Transverse colon (tissue), 4 donors: ENCODE data around the gene TXNRD1. TPM values are rescaled to one million over a fixed set of nuclear protein-coding genes. Genes with fewer than 3 reads are reported as not detected.
"Not testable (repeated sequence)": the region's sequence is repeated elsewhere in the genome, so short reads cannot be mapped to it uniquely, and the experiment has no call there.

ENCODE experiments used
- DNase-seq: peaks from one replicate; pipeline ENCODE4 v3.0.0-alpha.2; 2019
- H3K27ac ChIP-seq, 4 donors: fragments of 200-600 bp; sonication (generic); 2 replicates each; pipeline ENCODE4 v1.5.1; 2016 to 2018; ENCODE audit warnings: inconsistent platforms in 4 of 4
- H3K27me3 ChIP-seq: fragments of 200-600 bp; sonication (generic); 2 replicates; pipeline ENCODE4 v1.5.1; 2017; ENCODE audit warnings: inconsistent platforms
- H3K36me3 ChIP-seq, 4 donors: fragments of 200-600 bp; sonication (generic); 2 replicates each; pipeline ENCODE4 v1.5.1; 2017 to 2019; ENCODE audit warnings: inconsistent platforms in 4 of 4
- H3K4me1 ChIP-seq, 4 donors: fragments of 200-600 bp; sonication (generic); 2 replicates each; pipeline ENCODE4 v1.5.1; 2017 to 2020; ENCODE audit warnings: inconsistent platforms in 4 of 4
- H3K4me3 ChIP-seq, 4 donors: fragments of 200-600 bp; sonication (generic); 1 replicate in 1 of 4; 2 replicates in 3 of 4; pipeline versions ENCODE4 v1.5.1 to v1.6.1; 2017 to 2019; ENCODE audit warnings: inconsistent platforms in 4 of 4
- H3K9me3 ChIP-seq, 2 donors: fragments of 200-600 bp; sonication (generic); 2 replicates each; pipeline ENCODE4 v1.5.1; 2017 to 2019; ENCODE audit warnings: inconsistent platforms in 2 of 2
- EP300 ChIP-seq: sonication (generic); formaldehyde crosslinking; IDR thresholded peaks from one replicate; pipeline ENCODE4 v1.6.1; 2017; ENCODE audit warnings: antibody characterized with exemption, low read depth
- POLR2A ChIP-seq: fragments of 450-650 bp; IDR thresholded peaks from one replicate; pipeline ENCODE4 v1.6.1; 2016; ENCODE audit warnings: antibody characterized with exemption, mild to moderate bottlenecking, moderate library complexity
- POLR2AphosphoS5 ChIP-seq, 3 donors: sonication (generic); formaldehyde crosslinking; IDR thresholded peaks; one replicate each; pipeline ENCODE4 v1.6.1; 2016; ENCODE audit warnings: antibody characterized with exemption in 3 of 3
- WGBS, 2 donors: methylation state at CpG; one replicate each; pipeline ENCODE4 v1.1.5; 2018; ENCODE audit warnings: low coverage in 1 of 2; 5-methylcytosine and 5-hydroxymethylcytosine counted together
- in situ Hi-C, 4 donors: fragments of 200-750 bp; cut with MboI; loops; one replicate each; pipeline versions ENCODE4 v1.15.0 to v1.15.1; 2017; ENCODE audit warnings: low sequenced_read_pairs in 3 of 4, low pct_ligation_motif_present in 1 of 4, low pct_unique_long_range_greater_than_20kb in 1 of 4
- intact Hi-C: fragments of 100-400 bp; cut with DNase I; formaldehyde crosslinking; loops from one replicate; pipeline ENCODE4 v1.15.1; 2023; ENCODE audit warnings: low total_unique reads
- total RNA-seq, 4 donors: library from RNA; depleted of rRNA; stranded (reverse); fragments of >200 nt; gene quantifications; one replicate each; pipeline ENCODE4 v1.1.0, GENCODE V29; 2016
- TF ChIP-seq, protein P1 (sequence below), 5 experiments: fragments of 200-600 bp in 3 of 5; fragments of 450-650 bp in 2 of 5; sonication (generic) in 3 of 5; IDR thresholded peaks; 1 replicate in 2 of 5; 2 replicates in 3 of 5; pipeline ENCODE4 v1.5.1; 2016 to 2017; ENCODE audit warnings: antibody characterized with exemption in 5 of 5, inconsistent platforms in 3 of 5, mild to moderate bottlenecking in 2 of 5, moderate library complexity in 1 of 5

Gene TXNRD1
- total RNA-seq, 4 donors from 2014 or later, result 72.9 to 127 (median 122) TPM

DNA sequence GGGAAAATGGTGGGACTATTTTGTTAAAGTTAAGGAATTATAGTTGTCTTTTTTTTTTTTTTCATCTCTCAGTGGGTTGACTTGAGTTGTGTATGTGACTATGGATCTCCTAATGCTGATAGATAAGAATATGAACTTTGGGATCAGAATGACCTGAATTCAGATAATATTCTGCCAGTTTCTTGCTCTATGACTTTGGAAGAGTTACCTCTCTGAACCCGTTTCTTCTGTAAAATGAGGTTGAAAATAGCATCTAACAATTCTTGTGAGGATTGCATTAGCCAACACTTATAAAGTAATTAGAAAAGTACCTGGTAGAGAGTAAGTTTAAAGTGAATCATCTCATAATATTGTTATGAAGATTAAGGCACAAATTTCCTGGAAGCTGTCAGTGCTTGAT lies 106.4 kb downstream of the TXNRD1 start:
- WGBS, 2 donors, result 96 to 100% methylated on average over 1 of the region's 1 CpG
- TF ChIP-seq, protein P1, sequence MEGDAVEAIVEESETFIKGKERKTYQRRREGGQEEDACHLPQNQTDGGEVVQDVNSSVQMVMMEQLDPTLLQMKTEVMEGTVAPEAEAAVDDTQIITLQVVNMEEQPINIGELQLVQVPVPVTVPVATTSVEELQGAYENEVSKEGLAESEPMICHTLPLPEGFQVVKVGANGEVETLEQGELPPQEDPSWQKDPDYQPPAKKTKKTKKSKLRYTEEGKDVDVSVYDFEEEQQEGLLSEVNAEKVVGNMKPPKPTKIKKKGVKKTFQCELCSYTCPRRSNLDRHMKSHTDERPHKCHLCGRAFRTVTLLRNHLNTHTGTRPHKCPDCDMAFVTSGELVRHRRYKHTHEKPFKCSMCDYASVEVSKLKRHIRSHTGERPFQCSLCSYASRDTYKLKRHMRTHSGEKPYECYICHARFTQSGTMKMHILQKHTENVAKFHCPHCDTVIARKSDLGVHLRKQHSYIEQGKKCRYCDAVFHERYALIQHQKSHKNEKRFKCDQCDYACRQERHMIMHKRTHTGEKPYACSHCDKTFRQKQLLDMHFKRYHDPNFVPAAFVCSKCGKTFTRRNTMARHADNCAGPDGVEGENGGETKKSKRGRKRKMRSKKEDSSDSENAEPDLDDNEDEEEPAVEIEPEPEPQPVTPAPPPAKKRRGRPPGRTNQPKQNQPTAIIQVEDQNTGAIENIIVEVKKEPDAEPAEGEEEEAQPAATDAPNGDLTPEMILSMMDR (IDR thresholded peaks at IDR 0.05), result no peak
- TF ChIP-seq EP300 (no peak), POLR2AphosphoS5 (IDR thresholded peaks at IDR 0.05) (no peak), POLR2A (no peak)
- Histone ChIP-seq H3K4me3 (no peak overlapping the region), H3K36me3 (peaks cover 0 to 70% (median 36%) of the 10 kb centered on the region in 4 donors), H3K4me1 (no peaks in the 10 kb centered on the region), H3K9me3 (no peaks in the 10 kb centered on the region), H3K27ac (no peak overlapping the region), H3K27me3 (no peaks in the 10 kb centered on the region)
- no peak for DNase-seq
- intact Hi-C loops, result no loop called here
- in situ Hi-C loops, result no loop called here

DNA sequence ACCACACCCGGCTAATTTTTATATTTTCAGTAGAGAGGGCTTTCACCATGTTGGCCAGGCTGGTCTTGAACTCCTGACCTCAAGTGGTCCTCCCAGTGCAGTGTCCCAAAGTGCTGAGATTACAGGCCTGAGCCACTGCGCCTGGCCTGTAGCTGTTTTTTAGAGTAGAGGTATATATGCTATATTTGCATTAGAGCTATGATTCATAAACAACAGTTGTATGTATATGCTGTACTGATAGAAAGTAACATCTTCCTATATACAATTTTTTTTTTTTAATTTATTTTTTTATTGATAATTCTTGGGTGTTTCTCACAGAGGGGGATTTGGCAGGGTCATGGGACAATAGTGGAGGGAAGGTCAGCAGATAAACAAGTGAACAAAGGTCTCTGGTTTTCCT lies 107.0 kb downstream of the TXNRD1 start:
- WGBS, 2 donors, result 97% methylated on average over 2 of the region's 2 CpGs; no CpG with 5 or more reads in 1 of the 2 donors
- H3K4me3 ChIP-seq, H3K27ac ChIP-seq, DNase-seq, H3K4me1 ChIP-seq, in situ Hi-C loops, H3K27me3 ChIP-seq, H3K9me3 ChIP-seq, intact Hi-C loops: not testable (repeated sequence)
- H3K36me3 ChIP-seq, result peaks cover 0 to 74% (median 37%) of the 10 kb centered on the region in 4 donors

DNA sequence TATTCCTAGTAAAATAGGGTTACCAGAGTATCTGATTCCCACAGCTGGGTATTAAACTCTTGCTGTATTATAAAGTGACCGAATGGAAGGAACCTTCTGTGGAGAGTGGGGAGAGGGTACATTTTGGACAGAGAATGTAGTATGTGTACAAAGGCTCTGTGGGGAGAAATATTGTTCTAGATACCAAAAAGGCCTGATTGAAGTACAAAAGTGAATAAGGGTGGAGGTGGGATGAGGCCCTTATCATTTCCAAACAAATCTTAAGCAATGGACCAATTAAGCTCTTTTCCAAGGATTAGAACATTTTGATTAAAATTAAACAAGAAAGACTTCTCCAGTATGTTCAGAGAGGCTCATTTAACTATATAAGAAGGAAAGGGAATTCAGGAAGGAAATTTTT lies 108.3 kb downstream of the TXNRD1 start:
- Histone ChIP-seq H3K27me3 (no peaks in the 10 kb centered on the region), H3K9me3 (no peaks in the 10 kb centered on the region), H3K36me3 (peaks cover 0 to 77% (median 37%) of the 10 kb centered on the region in 4 donors), H3K27ac (no peak overlapping the region), H3K4me1 (no peaks in the 10 kb centered on the region), H3K4me3 (no peak overlapping the region)
- DNase-seq, result no peak
- in situ Hi-C loops, result no loop called here
- TF ChIP-seq EP300 (no peak), POLR2A (no peak), POLR2AphosphoS5 (IDR thresholded peaks at IDR 0.05) (no peak)
- TF ChIP-seq, protein P1 (IDR thresholded peaks at IDR 0.05), result no peak
- intact Hi-C loops, result no loop called here
- 100% methylated on average over 1 of the region's 1 CpG for WGBS, 2 donors

DNA sequence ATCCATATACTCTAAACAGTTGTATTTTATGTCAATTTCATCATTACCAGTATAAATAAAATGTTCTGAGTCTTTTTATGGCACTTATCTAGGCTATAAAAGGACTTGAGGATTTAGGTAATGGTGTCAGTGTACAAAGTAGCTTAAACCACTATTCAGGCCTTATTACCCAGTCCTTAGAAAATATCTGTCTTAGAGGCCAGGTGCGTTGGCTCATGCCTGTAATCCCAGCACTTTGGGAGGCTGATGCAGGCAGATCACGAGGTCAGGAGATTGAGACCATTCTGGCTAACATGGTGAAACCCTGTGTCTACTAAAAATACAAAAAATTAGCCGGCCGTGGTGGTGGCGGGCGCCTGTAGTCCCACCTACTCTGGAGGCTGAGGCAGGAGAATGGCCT lies 112.7 kb downstream of the TXNRD1 start:
- DNase-seq, in situ Hi-C loops, H3K27ac ChIP-seq, H3K4me1 ChIP-seq, H3K4me3 ChIP-seq, H3K27me3 ChIP-seq, H3K9me3 ChIP-seq: not testable (repeated sequence)
- 92% methylated on average over 6 of the region's 6 CpGs; no CpG with 5 or more reads in 1 of the 2 donors for WGBS, 2 donors
- intact Hi-C loops, result loop anchor here (5.0 kb wide), 1 partner anchor 1349 kb away; no protein-coding TSS in a partner anchor
- peaks cover 0 to 70% (median 29%) of the 10 kb centered on the region in 4 donors for H3K36me3 ChIP-seq

DNA sequence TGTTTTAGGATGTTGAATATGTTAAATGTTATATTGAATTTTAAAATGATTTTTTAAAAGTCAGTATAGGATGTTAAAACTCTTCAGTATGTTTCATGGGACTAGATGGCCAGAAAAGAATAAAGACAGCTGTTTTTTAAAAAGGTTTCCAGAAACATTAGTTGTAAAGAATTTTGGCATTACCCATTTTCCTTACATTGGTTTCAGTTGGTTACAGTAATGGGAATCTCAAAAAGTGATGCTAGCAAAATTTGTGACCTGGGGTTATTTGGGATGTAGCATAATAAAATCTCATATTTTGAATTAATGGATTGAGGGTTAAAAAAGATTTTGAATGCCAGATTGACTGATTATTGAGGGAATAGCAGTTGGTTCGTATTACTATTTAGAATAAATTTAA lies 113.2 kb downstream of the TXNRD1 start:
- peaks cover 0 to 70% (median 32%) of the 10 kb centered on the region in 4 donors for H3K36me3 ChIP-seq
- intact Hi-C loops, result loop anchor here (5.0 kb wide), 1 partner anchor 1349 kb away; no protein-coding TSS in a partner anchor
- WGBS, 2 donors, result 98 to 100% methylated on average over 1 of the region's 1 CpG
- no peaks in the 10 kb centered on the region for H3K27me3 ChIP-seq
- no peaks in the 10 kb centered on the region for H3K9me3 ChIP-seq
- no peak overlapping the region for H3K27ac ChIP-seq
- no peak overlapping the region for H3K4me3 ChIP-seq
- no peaks in the 10 kb centered on the region for H3K4me1 ChIP-seq
- no peak for TF ChIP-seq POLR2AphosphoS5 (IDR thresholded peaks at IDR 0.05)
- in situ Hi-C loops, result no loop called here
- DNase-seq, result no peak
